Activated naive CD8-positive, alpha-beta T cell treated with anti-CD3 and anti-CD28 coated beads, Interleukin-2, amount 10 ng/mL, durations not matched to agents 7 days and 5 days (primary cell): ENCODE results near the gene PNMA8A. TPM values are rescaled to one million over a fixed set of nuclear protein-coding genes. Genes with fewer than 3 reads are reported as not detected.
A peak's percentile ranks its signal among the peaks of the same experiment; 100 is the strongest.

Experiments
- ATAC-seq: fragments of 150-1000 bp; cut with Tn5 transposase; one replicate; pipeline ENCODE4 v1.10.0; 2021; ENCODE audit warnings: low read depth, moderate library complexity
- POLR2A ChIA-PET: fragments of 350-600 bp; sonication (Branson Sonifier 250); formaldehyde crosslinking; loops from one replicate; lab custom pipeline; 2021; ENCODE audit warnings: antibody characterized with exemption; lab: Charles Lee
- DNase-seq: peaks from one replicate; pipeline ENCODE4 v3.0.0; 2021
- H3K27ac Mint-ChIP-seq: one replicate; pipeline ENCODE4 v1.8.0; 2022; ENCODE audit warnings: mild to moderate bottlenecking, mixed read lengths
- H3K27me3 Mint-ChIP-seq: one replicate; pipeline ENCODE4 v1.8.0; 2022; ENCODE audit warnings: mild to moderate bottlenecking, moderate library complexity, mixed read lengths
- H3K36me3 Mint-ChIP-seq: one replicate; pipeline ENCODE4 v1.8.0; 2021; ENCODE audit warnings: mild to moderate bottlenecking, mixed read lengths
- H3K4me1 Mint-ChIP-seq: one replicate; pipeline ENCODE4 v1.8.0; 2021; ENCODE audit warnings: mixed read lengths
- H3K4me3 Mint-ChIP-seq: one replicate; pipeline ENCODE4 v1.8.0; 2022; ENCODE audit warnings: mild to moderate bottlenecking, moderate library complexity, mixed read lengths
- H3K9me3 Mint-ChIP-seq: one replicate; pipeline ENCODE4 v1.8.0; 2021; ENCODE audit warnings: mixed read lengths
- total RNA-seq, 2 experiments: library from RNA; stranded (reverse); gene quantifications; one replicate each; pipeline ENCODE4 v1.2.3, GENCODE V29; 2021

PNMA8A gene
- total RNA-seq, 2 experiments from 2014 or later: 1.7 to 1.8 TPM

GRCh38 chr19:46471811-46472543, 614 bp upstream of the PNMA8A start:
- Mint-ChIP-seq H3K27me3 (peaks cover 34% of the 10 kb centered on the region), H3K4me3 (peak overlapping the region; percentile 54), H3K36me3 (no peaks in the 10 kb centered on the region), H3K9me3 (no peaks in the 10 kb centered on the region), H3K4me1 (peaks cover 5% of the 10 kb centered on the region), H3K27ac (no peak overlapping the region)
- ATAC-seq: peak; percentile 24
- no peak for DNase-seq
- POLR2A ChIA-PET: no interaction called here

DNA sequence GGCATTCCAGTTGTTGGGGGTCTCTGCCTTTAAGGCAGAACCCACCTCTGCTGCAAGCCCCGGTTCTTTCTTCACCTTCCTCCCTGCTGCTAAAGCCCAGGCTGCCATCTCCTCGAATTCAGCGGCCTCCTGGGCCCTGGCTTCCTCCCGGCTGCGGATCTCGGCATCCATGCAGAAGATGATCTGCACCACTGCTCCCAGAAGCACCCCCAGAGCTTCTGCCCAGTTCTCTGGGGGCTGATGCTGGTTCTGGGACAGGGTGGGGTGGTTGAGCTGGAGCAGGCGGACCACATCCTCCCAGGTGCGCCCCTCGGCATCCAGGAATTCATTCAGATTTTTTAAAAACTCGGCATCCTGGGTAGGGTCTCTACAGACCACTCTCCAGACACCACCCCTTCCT, 987 bp downstream of the PNMA8A start:
- Mint-ChIP-seq H3K36me3 (no peaks in the 10 kb centered on the region), H3K4me3 (no peak overlapping the region), H3K27me3 (peaks cover 34% of the 10 kb centered on the region), H3K4me1 (peaks cover 5% of the 10 kb centered on the region), H3K9me3 (no peaks in the 10 kb centered on the region), H3K27ac (no peak overlapping the region)
- no peak for ATAC-seq
- POLR2A ChIA-PET: interaction anchor here (0.5 kb wide), 1 partner anchor 1714 kb away, joined by 4 read pairs; no protein-coding TSS in a partner anchor
- DNase-seq: no peak

- H3K4me1 Mint-ChIP-seq: peaks cover 5% of the 10 kb centered on the region
- DNase-seq (no peak), ATAC-seq (no peak)
- H3K27me3 Mint-ChIP-seq: peaks cover 31% of the 10 kb centered on the region
- H3K9me3 Mint-ChIP-seq: no peaks in the 10 kb centered on the region
- no peak overlapping the region for H3K4me3 Mint-ChIP-seq
- no peak overlapping the region for H3K27ac Mint-ChIP-seq
- H3K36me3 Mint-ChIP-seq: no peaks in the 10 kb centered on the region
- POLR2A ChIA-PET: no interaction called here
These were observed 1.7 kb downstream of the PNMA8A start for GRCh38 chr19:46469541-46470185.

GRCh38 chr19:46466536-46467196, 4.7 kb downstream of the PNMA8A start:
- H3K4me1 Mint-ChIP-seq: no peaks in the 10 kb centered on the region
- no peak overlapping the region for H3K4me3 Mint-ChIP-seq
- ATAC-seq (no peak), DNase-seq (no peak)
- H3K36me3 Mint-ChIP-seq: no peaks in the 10 kb centered on the region
- H3K27ac Mint-ChIP-seq: no peak overlapping the region
- H3K9me3 Mint-ChIP-seq: no peaks in the 10 kb centered on the region
- POLR2A ChIA-PET: no interaction called here
- peaks cover 11% of the 10 kb centered on the region for H3K27me3 Mint-ChIP-seq

DNA sequence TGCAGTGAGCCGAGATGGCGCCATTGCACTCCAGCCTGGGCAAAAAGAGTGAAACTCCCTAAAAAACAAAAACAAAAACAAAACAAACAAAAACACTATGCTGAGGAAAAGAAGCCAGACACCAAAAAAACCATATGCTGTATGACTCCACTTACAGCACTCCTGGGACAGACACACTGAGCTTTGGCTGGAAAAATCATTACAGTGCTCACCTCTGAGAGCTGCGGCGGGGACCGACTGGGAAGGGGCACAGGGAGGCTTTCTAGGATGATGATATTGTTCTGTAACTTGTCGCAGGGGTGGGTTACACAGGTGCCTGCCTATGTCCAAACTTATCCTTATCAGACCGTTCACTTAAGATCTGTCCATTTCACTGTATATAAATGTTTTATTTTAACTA, 7.8 kb downstream of the PNMA8A start:
- POLR2A ChIA-PET: no interaction called here
- H3K9me3 Mint-ChIP-seq: no peaks in the 10 kb centered on the region
- H3K27ac Mint-ChIP-seq: no peak overlapping the region
- no peak overlapping the region for H3K4me3 Mint-ChIP-seq
- peaks cover 2% of the 10 kb centered on the region for H3K27me3 Mint-ChIP-seq
- no peaks in the 10 kb centered on the region for H3K36me3 Mint-ChIP-seq
- no peak for DNase-seq
- ATAC-seq: no peak
- H3K4me1 Mint-ChIP-seq: no peaks in the 10 kb centered on the region

- no peaks in the 10 kb centered on the region for H3K36me3 Mint-ChIP-seq
- H3K4me3 Mint-ChIP-seq: no peak overlapping the region
- no peaks in the 10 kb centered on the region for H3K9me3 Mint-ChIP-seq
- POLR2A ChIA-PET: no interaction called here
- H3K27ac Mint-ChIP-seq: no peak overlapping the region
- no peaks in the 10 kb centered on the region for H3K4me1 Mint-ChIP-seq
- DNase-seq: no peak
- ATAC-seq: no peak
- peaks cover 2% of the 10 kb centered on the region for H3K27me3 Mint-ChIP-seq
These were observed 9.8 kb downstream of the PNMA8A start for GRCh38 chr19:46461537-46461936.

DNA sequence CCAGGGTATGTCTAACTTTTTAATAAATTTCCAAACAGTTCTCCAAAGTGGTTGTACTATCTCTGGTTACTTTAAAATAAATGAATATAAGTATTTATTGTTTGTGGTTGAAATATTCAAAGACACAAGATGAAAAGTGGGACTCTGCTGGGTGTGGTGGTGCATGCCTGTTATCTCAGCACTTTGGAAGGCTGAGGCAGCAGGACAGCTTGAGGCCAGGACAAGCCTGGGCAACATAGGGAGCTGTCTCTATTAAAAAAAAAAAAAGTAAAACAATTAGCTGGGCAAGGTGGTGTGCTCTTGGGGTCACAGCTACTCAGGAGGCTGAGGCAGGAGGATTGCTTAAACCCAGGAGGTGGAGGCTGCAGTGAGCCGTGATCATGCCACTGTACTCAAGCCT, 10.4 kb downstream of the PNMA8A start:
- POLR2A ChIA-PET: no interaction called here
- DNase-seq: no peak

DNA sequence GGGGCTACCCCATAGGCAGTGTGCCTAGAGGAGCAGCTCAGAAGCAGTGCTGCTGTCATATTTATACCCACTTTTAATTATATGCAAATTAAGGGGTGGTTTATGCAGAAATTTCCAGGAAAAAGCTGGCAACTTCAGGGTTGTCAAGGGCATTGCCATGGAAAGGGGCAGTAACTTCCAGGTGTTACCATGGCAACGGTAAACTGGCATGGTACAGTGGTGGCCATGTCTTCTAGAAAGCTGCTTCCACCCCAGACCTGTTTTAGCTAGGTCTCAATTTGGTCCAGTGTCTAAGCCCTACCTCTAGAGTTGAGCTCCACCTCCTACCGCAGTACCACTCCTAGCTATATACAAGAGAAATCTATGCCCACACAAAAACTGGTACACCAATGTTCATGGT, 11.3 kb downstream of the PNMA8A start:
- POLR2A ChIA-PET: no interaction called here
- DNase-seq (no peak), ATAC-seq (no peak)
- Mint-ChIP-seq H3K36me3 (no peaks in the 10 kb centered on the region), H3K27me3 (peaks cover 10% of the 10 kb centered on the region), H3K4me3 (no peak overlapping the region), H3K9me3 (no peaks in the 10 kb centered on the region), H3K4me1 (no peaks in the 10 kb centered on the region), H3K27ac (no peak overlapping the region)

More for the DNA sequence above, 10.4 kb downstream of the PNMA8A start:
- Mint-ChIP-seq H3K27me3 (peaks cover 7% of the 10 kb centered on the region), H3K4me1 (no peaks in the 10 kb centered on the region), H3K27ac (no peak overlapping the region), H3K4me3 (no peak overlapping the region), H3K36me3 (no peaks in the 10 kb centered on the region), H3K9me3 (no peaks in the 10 kb centered on the region)
- ATAC-seq: no peak

GRCh38 chr19:46456930-46457329, 14.4 kb downstream of the PNMA8A start:
- peaks cover 19% of the 10 kb centered on the region for H3K27me3 Mint-ChIP-seq
- no peak overlapping the region for H3K4me3 Mint-ChIP-seq
- ATAC-seq (no peak), DNase-seq (no peak)
- H3K27ac Mint-ChIP-seq: no peak overlapping the region
- no peaks in the 10 kb centered on the region for H3K4me1 Mint-ChIP-seq
- POLR2A ChIA-PET: interaction anchor here (0.6 kb wide), 1 partner anchor 42 kb away, joined by 3 read pairs; no protein-coding TSS in a partner anchor
- H3K9me3 Mint-ChIP-seq: no peaks in the 10 kb centered on the region
- no peaks in the 10 kb centered on the region for H3K36me3 Mint-ChIP-seq

GRCh38 chr19:46454244-46454643, 17.1 kb downstream of the PNMA8A start:
- peaks cover 21% of the 10 kb centered on the region for H3K27me3 Mint-ChIP-seq
- DNase-seq: no peak
- H3K36me3 Mint-ChIP-seq: no peaks in the 10 kb centered on the region
- POLR2A ChIA-PET: no interaction called here
- H3K27ac Mint-ChIP-seq: no peak overlapping the region
- peaks cover 2% of the 10 kb centered on the region for H3K9me3 Mint-ChIP-seq
- no peak for ATAC-seq
- no peaks in the 10 kb centered on the region for H3K4me1 Mint-ChIP-seq
- no peak overlapping the region for H3K4me3 Mint-ChIP-seq

GRCh38 chr19:46453661-46454060, 17.7 kb downstream of the PNMA8A start:
- POLR2A ChIA-PET: no interaction called here
- Mint-ChIP-seq H3K36me3 (no peaks in the 10 kb centered on the region), H3K27me3 (peaks cover 21% of the 10 kb centered on the region), H3K4me3 (no peak overlapping the region), H3K27ac (no peak overlapping the region), H3K9me3 (peaks cover 3% of the 10 kb centered on the region), H3K4me1 (no peaks in the 10 kb centered on the region)
- ATAC-seq (no peak), DNase-seq (no peak)

DNA sequence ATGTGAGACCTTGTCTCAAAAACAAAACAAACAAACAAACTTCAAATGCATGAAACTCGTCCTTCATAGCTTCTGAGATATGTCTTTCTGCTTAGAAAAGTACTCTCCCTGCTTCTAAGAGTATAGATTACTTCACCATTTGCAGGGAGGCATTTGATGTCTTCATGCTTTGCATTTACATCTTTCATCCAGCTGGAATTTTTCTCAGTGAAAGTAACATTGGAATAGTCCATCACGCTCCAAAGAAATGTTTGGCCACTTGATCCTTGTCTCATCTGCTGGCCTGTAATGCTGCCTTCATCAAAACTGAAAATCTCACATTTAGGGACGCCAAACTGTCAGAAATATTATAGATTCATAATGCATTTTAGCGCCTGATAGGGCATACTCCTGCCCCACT, 19.2 kb downstream of the PNMA8A start:
- Mint-ChIP-seq H3K4me3 (no peak overlapping the region), H3K9me3 (peaks cover 3% of the 10 kb centered on the region), H3K27me3 (peaks cover 24% of the 10 kb centered on the region), H3K27ac (no peak overlapping the region), H3K4me1 (no peaks in the 10 kb centered on the region), H3K36me3 (no peaks in the 10 kb centered on the region)
- ATAC-seq: no peak
- DNase-seq: no peak
- POLR2A ChIA-PET: no interaction called here

DNA sequence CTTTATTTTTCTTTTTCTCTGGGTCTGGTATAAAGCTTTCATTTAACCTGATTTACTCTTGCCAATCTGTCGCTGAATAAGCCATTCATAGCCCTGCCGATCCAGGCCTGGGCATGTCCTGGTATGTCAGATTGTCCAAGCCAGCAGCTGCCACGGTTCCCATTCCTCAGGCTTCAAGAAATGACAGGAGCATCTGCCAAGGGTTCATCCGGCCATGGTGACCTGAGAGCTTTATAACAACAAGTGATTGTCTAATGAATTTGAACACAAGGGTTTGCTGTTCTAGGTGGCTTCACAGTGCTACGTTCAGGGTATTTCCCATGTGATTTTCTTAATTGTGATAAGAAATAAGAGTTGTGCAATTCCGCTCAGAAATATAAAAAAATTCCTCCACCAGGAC, 20.0 kb downstream of the PNMA8A start:
- POLR2A ChIA-PET: interaction anchor here (0.7 kb wide), 1 partner anchor 288 kb away, joined by 3 read pairs; no protein-coding TSS in a partner anchor
- Mint-ChIP-seq H3K4me3 (no peak overlapping the region), H3K36me3 (no peaks in the 10 kb centered on the region), H3K9me3 (peaks cover 3% of the 10 kb centered on the region), H3K27ac (no peak overlapping the region), H3K27me3 (peaks cover 23% of the 10 kb centered on the region), H3K4me1 (no peaks in the 10 kb centered on the region)
- ATAC-seq (no peak), DNase-seq (no peak)
